ENCODE measurements around the gene SRBD1.

Gene SRBD1

GRCh38 chr2:45634223-45634622 is 23.2 kb upstream of the SRBD1 start:
- no peak for DNase-seq

GRCh38 chr2:45631955-45632354 is 20.9 kb upstream of the SRBD1 start:
- no peak for DNase-seq

- no peak for DNase-seq
Observed at GRCh38 chr2:45631319-45631718, 20.3 kb upstream of the SRBD1 start.

GRCh38 chr2:45629971-45630370 is 18.9 kb upstream of the SRBD1 start:
- no peak for DNase-seq

- no peak for DNase-seq
Observed at GRCh38 chr2:45627911-45628310, 16.8 kb upstream of the SRBD1 start.

GRCh38 chr2:45626387-45627221 is 15.5 kb upstream of the SRBD1 start:
- DNase-seq = no peak

GRCh38 chr2:45625824-45626223 is 14.8 kb upstream of the SRBD1 start:
- DNase-seq = no peak

GRCh38 chr2:45623098-45623497 is 12.0 kb upstream of the SRBD1 start:
- DNase-seq = no peak

- DNase-seq = no peak
Observed at GRCh38 chr2:45622336-45623075, 11.4 kb upstream of the SRBD1 start.

GRCh38 chr2:45617496-45617895 is 6.4 kb upstream of the SRBD1 start:
- peak; percentile 37 for DNase-seq

- peak; percentile 18 for DNase-seq
Observed at GRCh38 chr2:45616658-45617411, 5.8 kb upstream of the SRBD1 start.

GRCh38 chr2:45614871-45615415 is 3.9 kb upstream of the SRBD1 start:
- no peak for DNase-seq

GRCh38 chr2:45614330-45614729 is 3.3 kb upstream of the SRBD1 start:
- no peak for DNase-seq

GRCh38 chr2:45612731-45613130 is 1.7 kb upstream of the SRBD1 start:
- no peak for DNase-seq

GRCh38 chr2:45612285-45612684 is 1.2 kb upstream of the SRBD1 start:
- no peak for DNase-seq

GRCh38 chr2:45610281-45611019 is 617 bp downstream of the SRBD1 start:
- peak; percentile 48 for DNase-seq

- peak; percentile 24 for DNase-seq
Observed at GRCh38 chr2:45607701-45608100, 3.4 kb downstream of the SRBD1 start.

- no peak for DNase-seq
Observed at GRCh38 chr2:45606796-45607195, 4.3 kb downstream of the SRBD1 start.

GRCh38 chr2:45605116-45605515 is 6.0 kb downstream of the SRBD1 start:
- DNase-seq = no peak

GRCh38 chr2:45602624-45603023 is 8.4 kb downstream of the SRBD1 start:
- no peak for DNase-seq

GRCh38 chr2:45598545-45598944 is 12.5 kb downstream of the SRBD1 start:
- no peak for DNase-seq

- no peak for DNase-seq
Observed at GRCh38 chr2:45596761-45597160, 14.3 kb downstream of the SRBD1 start.

Data from RPMI8226 (cell line).